Gastrocnemius medialis (tissue), 4 donors: ENCODE measurements around the gene KCNIP4.

Experiments
- POLR2A ChIP-seq, 2 donors: fragments of 450-650 bp; IDR thresholded peaks; one replicate each; pipeline ENCODE4 v1.6.1; 2017; ENCODE audit warnings: antibody characterized with exemption in 2 of 2, mild to moderate bottlenecking in 2 of 2, moderate library complexity in 2 of 2
- TF ChIP-seq, protein P1 (sequence below), 5 experiments: fragments of 450-650 bp in 3 of 5; fragments of 200-600 bp in 2 of 5; sonication (generic) in 2 of 5; IDR thresholded peaks in 4 of 5; conservative IDR thresholded peaks in 1 of 5; 1 replicate in 4 of 5; 2 replicates in 1 of 5; pipeline ENCODE4 v1.5.1; 2016 to 2019; ENCODE audit warnings: antibody characterized with exemption in 5 of 5, mild to moderate bottlenecking in 3 of 5, moderate library complexity in 3 of 5

DNA sequence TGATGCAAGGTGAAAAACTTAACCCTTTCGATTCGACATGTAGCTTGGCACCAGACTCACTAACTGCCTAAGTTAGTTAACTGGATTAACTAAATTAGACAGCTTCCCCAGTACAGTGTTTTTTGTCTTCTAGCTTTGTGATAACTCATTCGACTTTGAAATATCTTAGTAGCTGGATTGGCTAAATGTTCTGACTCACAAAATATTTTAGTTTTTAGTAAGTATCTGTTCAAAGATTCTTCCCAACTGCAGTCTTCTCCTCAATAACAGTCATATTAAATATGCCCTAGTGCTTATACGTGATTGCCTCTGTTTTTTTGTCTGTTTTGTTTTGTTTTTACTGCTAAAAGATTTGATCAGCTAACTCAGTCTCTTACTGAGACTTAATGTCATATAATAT, 102.9 kb downstream of the KCNIP4 start:
- TF ChIP-seq, protein P1, sequence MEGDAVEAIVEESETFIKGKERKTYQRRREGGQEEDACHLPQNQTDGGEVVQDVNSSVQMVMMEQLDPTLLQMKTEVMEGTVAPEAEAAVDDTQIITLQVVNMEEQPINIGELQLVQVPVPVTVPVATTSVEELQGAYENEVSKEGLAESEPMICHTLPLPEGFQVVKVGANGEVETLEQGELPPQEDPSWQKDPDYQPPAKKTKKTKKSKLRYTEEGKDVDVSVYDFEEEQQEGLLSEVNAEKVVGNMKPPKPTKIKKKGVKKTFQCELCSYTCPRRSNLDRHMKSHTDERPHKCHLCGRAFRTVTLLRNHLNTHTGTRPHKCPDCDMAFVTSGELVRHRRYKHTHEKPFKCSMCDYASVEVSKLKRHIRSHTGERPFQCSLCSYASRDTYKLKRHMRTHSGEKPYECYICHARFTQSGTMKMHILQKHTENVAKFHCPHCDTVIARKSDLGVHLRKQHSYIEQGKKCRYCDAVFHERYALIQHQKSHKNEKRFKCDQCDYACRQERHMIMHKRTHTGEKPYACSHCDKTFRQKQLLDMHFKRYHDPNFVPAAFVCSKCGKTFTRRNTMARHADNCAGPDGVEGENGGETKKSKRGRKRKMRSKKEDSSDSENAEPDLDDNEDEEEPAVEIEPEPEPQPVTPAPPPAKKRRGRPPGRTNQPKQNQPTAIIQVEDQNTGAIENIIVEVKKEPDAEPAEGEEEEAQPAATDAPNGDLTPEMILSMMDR (IDR thresholded peaks at IDR 0.05 in 4 of 5, conservative IDR thresholded peaks at IDR 0.05 in 1 of 5) = no peak
- no peak for TF ChIP-seq POLR2A (IDR thresholded peaks at IDR 0.05)
